Lower leg skin (tissue), 4 donors: ENCODE results near the gene SLC5A6. TPM values are rescaled to one million over a fixed set of nuclear protein-coding genes. Genes with fewer than 3 reads are reported as not detected.

ENCODE experiments used
- DNase-seq, 2 donors: peaks; one replicate each; pipeline ENCODE4 v3.0.0-alpha.2; 2019; ENCODE audit warnings: low spot score in 2 of 2
- H3K4me3 ChIP-seq: fragments of 200-600 bp; sonication (generic); 2 replicates; pipeline ENCODE4 v1.5.1; 2017; ENCODE audit warnings: mild to moderate bottlenecking, low read depth; ENCODE audit not compliant: poor library complexity, severe bottlenecking
- POLR2A ChIP-seq, 2 donors: fragments of 450-650 bp; IDR thresholded peaks; one replicate each; pipeline ENCODE4 v1.6.1; 2016 to 2017; ENCODE audit warnings: antibody characterized with exemption in 2 of 2, mild to moderate bottlenecking in 1 of 2, moderate library complexity in 1 of 2
- WGBS, 2 donors: methylation state at CpG; one replicate each; pipeline ENCODE4 v1.1.5; 2018; 5-methylcytosine and 5-hydroxymethylcytosine counted together
- intact Hi-C: fragments of 100-400 bp; cut with DNase I; formaldehyde crosslinking; loops from one replicate; pipeline ENCODE4 v1.15.0; 2023; ENCODE audit warnings: low total_unique reads
- total RNA-seq, 4 donors: library from RNA; depleted of rRNA; stranded (reverse); fragments of >200 nt; gene quantifications; one replicate each; pipeline ENCODE4 v1.1.0, GENCODE V29; 2016
- TF ChIP-seq, protein P1 (sequence below), 3 donors: fragments of 450-650 bp; IDR thresholded peaks; one replicate each; pipeline ENCODE4 v1.5.1; 2016; ENCODE audit warnings: antibody characterized with exemption in 3 of 3, mild to moderate bottlenecking in 3 of 3, moderate library complexity in 2 of 3

SLC5A6 gene
- total RNA-seq, 4 donors from 2014 or later, result 11.6 to 24.6 (median 17.0) TPM

DNA sequence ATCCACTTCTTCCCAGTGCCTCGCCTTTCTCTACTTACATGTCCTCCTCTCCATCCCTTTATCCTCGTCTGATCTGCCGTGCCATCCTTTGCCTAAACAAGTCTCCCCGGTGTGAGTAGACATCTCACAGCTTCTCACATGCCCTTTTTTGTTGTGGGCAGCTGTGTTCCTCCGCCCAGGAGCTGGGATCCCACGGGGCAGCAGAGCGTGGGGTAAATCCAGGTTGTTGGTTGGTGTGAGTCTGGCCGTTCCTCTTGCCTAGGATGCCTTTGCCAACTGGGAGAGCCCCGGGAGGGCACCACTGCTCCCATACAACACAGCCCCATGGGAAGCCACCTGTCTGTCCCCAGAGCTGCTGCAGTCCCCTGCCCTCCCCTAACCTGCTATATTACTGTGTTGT lies 28.3 kb upstream of the SLC5A6 start:
- H3K4me3 ChIP-seq, result no peak overlapping the region
- intact Hi-C loops, result no loop called here
- 88 to 91% methylated on average over 9 of the region's 9 CpGs for WGBS, 2 donors
- DNase-seq, result no peak
- no peak for TF ChIP-seq POLR2A (IDR thresholded peaks at IDR 0.05)
- TF ChIP-seq, protein P1, sequence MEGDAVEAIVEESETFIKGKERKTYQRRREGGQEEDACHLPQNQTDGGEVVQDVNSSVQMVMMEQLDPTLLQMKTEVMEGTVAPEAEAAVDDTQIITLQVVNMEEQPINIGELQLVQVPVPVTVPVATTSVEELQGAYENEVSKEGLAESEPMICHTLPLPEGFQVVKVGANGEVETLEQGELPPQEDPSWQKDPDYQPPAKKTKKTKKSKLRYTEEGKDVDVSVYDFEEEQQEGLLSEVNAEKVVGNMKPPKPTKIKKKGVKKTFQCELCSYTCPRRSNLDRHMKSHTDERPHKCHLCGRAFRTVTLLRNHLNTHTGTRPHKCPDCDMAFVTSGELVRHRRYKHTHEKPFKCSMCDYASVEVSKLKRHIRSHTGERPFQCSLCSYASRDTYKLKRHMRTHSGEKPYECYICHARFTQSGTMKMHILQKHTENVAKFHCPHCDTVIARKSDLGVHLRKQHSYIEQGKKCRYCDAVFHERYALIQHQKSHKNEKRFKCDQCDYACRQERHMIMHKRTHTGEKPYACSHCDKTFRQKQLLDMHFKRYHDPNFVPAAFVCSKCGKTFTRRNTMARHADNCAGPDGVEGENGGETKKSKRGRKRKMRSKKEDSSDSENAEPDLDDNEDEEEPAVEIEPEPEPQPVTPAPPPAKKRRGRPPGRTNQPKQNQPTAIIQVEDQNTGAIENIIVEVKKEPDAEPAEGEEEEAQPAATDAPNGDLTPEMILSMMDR (IDR thresholded peaks at IDR 0.05), result no peak

DNA sequence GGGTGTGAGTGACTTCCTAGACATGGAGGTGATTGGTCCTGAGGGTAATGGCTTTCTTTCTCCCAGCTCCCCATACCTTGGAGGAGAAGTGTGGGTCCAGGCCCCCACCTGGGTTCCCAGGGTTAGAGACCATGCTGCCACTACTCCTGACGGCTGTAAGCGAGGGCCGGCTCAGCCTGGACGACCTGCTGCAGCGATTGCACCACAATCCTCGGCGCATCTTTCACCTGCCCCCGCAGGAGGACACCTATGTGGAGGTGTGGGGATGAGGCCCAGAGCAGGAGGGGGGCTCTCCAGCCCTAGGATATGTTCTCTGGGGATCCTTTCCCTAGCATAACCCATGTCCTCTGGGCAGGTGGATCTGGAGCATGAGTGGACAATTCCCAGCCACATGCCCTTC lies 26.9 kb upstream of the SLC5A6 start:
- intact Hi-C loops, result no loop called here
- H3K4me3 ChIP-seq, result no peak overlapping the region
- no peak for DNase-seq
- WGBS, 2 donors, result 93 to 95% methylated on average over 8 of the region's 8 CpGs
- no peak for TF ChIP-seq POLR2A (IDR thresholded peaks at IDR 0.05)
- TF ChIP-seq, protein P1 (IDR thresholded peaks at IDR 0.05), result no peak

DNA sequence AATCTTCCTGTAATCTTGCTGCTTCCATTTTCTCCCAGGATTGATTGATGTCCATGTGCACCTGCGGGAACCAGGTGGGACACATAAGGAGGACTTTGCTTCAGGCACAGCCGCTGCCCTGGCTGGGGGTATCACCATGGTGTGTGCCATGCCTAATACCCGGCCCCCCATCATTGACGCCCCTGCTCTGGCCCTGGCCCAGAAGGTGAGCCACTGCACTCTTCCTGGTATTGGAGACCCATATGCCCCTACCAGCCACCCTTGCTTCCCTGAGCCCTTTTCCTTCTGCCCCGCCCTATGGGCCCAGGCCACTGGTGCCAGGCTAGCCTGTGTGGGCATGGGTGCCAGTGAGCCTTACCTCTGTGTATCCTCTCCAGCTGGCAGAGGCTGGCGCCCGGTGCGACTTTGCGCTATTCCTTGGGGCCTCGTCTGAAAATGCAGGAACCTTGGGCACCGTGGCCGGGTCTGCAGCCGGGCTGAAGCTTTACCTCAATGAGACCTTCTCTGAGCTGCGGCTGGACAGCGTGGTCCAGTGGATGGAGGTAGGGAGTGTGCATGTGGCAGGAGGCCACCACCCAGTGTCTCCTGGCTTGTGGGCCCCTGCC lies 25.4 kb upstream of the SLC5A6 start:
- intact Hi-C loops, result no loop called here
- 91 to 97% methylated on average over 14 to 15 of the region's 15 CpGs for WGBS, 2 donors
- TF ChIP-seq, protein P1 (IDR thresholded peaks at IDR 0.05), result no peak
- no peak for TF ChIP-seq POLR2A (IDR thresholded peaks at IDR 0.05)
- no peak overlapping the region for H3K4me3 ChIP-seq
- no peak for DNase-seq

DNA sequence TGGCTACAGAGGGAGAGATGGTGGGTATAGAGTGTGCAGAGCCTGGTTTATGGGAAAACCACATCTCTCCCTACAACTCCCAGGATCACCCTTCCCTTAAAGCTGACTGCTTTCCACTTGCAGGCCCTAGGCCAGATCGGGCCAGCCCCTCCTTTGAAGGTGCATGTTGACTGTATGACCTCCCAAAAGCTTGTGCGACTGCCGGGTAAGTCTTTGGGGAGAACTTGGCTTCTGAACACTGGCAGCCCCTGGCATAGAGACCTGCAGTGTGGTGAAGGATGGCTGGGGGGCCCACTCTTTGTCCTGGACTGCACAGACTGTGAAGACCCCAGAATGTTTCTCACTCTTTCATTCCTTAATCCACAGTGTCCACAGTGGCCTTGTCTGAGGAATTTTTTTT lies 24.6 kb upstream of the SLC5A6 start:
- WGBS, 2 donors, result 88 to 92% methylated on average over 3 of the region's 3 CpGs
- DNase-seq, result no peak
- intact Hi-C loops, result no loop called here
- no peak overlapping the region for H3K4me3 ChIP-seq
- TF ChIP-seq, protein P1 (IDR thresholded peaks at IDR 0.05), result no peak
- no peak for TF ChIP-seq POLR2A (IDR thresholded peaks at IDR 0.05)

DNA sequence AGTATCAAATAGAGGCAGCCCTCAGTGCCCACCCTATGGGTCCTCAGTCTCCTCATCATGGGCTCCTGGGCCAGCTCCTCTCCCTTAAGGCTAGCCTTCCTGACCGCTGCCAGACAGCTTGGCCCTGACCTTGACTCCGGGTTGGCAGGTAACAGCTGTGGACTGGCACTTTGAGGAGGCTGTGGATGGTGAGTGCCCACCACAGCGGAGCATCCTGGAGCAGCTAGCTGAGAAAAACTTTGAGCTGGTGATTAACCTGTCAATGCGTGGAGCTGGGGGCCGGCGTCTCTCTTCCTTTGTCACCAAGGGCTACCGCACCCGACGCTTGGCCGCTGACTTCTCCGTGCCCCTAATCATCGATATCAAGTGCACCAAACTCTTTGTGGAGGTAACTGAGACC lies 24.1 kb upstream of the SLC5A6 start:
- DNase-seq, result no peak
- 95 to 96% methylated on average over 11 to 12 of the region's 12 CpGs for WGBS, 2 donors
- no peak overlapping the region for H3K4me3 ChIP-seq
- TF ChIP-seq, protein P1 (IDR thresholded peaks at IDR 0.05), result no peak
- TF ChIP-seq POLR2A (IDR thresholded peaks at IDR 0.05), result no peak
- intact Hi-C loops, result no loop called here

DNA sequence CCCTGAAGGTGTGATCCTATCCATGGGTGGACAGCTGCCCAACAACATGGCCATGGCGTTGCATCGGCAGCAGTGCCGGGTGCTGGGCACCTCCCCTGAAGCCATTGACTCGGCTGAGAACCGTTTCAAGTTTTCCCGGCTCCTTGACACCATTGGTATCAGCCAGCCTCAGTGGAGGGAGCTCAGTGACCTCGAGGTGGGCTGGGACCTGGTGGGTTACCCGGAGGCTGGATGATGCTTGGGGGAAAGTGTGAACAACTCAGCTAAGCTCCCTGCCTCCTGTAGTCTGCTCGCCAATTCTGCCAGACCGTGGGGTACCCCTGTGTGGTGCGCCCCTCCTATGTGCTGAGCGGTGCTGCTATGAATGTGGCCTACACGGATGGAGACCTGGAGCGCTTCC lies 21.3 kb upstream of the SLC5A6 start:
- TF ChIP-seq, protein P1 (IDR thresholded peaks at IDR 0.05), result no peak
- TF ChIP-seq POLR2A (IDR thresholded peaks at IDR 0.05), result no peak
- WGBS, 2 donors, result 96% methylated on average over 13 to 14 of the region's 14 CpGs
- H3K4me3 ChIP-seq, result no peak overlapping the region
- DNase-seq, result no peak
- intact Hi-C loops, result no loop called here
